ENCODE data around the gene ERCC5. TPM values are rescaled to one million over a fixed set of nuclear protein-coding genes. Genes with fewer than 3 reads are reported as not detected.

ERCC5 gene
- total and polyA plus RNA-seq, 3 donors from 2014 or later, result 43.9 to 54.9 (median 49.9) TPM

DNA sequence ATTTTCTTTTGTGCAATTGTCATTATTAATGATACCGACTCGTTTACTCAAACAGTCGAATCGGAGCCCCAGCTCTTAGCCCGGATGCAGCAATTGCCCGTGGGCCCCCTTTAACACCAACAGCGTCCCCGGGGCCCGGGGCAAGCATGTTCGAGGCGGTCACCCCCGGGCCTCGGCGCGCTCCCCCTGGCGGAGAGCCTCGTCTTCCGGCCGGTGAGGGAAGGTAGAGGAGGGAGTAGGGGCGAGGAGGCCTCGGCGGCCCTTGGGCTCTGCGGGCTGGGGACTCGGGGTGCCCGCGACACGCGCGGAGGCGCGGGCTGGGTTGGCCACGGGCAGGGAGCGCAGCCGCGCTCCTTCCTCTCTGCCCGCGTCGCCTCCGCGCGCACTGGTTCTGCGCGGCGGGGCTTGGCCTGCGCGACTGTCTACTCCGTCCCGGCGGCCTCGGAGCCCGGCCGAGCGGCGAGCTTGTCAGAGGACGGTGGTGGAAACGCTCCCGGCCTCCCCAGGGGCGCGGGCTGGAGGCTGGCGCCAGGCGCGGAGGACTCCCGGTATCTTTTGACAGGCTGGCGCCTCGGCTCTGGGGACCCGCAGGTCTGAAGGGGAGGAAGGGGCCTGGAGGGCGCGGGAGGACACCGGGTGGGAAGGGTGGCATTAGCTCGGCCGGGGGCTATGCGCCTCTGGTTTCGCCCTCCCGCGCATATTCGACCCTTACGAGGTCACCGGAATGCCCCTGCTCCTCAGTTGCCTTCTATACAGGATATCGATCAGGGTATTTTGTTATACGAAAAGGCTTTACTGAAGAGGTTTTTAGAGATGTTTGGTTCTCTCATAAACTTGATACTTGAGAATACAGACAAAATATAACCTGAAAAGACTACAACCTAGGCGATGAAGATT is 45.4 kb upstream of the ERCC5 start:
- intact Hi-C loops (cut with DNase I; ENCODE audit: low total_unique reads), result no loop called here
- H3K27ac ChIP-seq, result peak overlapping the region; percentile 47 to 80
- peak overlapping the region; percentile 63 to 86 for H3K4me3 ChIP-seq
- DNase-seq, result peak; percentile 78
- H3K4me1 ChIP-seq, result no peaks in the 10 kb centered on the region
- no peaks in the 10 kb centered on the region for H3K27me3 ChIP-seq
- H3K9me3 ChIP-seq, result no peaks in the 10 kb centered on the region
- no peaks in the 10 kb centered on the region for H3K36me3 ChIP-seq (ENCODE audit: low read depth, missing control alignments)
- TF ChIP-seq, protein P1, sequence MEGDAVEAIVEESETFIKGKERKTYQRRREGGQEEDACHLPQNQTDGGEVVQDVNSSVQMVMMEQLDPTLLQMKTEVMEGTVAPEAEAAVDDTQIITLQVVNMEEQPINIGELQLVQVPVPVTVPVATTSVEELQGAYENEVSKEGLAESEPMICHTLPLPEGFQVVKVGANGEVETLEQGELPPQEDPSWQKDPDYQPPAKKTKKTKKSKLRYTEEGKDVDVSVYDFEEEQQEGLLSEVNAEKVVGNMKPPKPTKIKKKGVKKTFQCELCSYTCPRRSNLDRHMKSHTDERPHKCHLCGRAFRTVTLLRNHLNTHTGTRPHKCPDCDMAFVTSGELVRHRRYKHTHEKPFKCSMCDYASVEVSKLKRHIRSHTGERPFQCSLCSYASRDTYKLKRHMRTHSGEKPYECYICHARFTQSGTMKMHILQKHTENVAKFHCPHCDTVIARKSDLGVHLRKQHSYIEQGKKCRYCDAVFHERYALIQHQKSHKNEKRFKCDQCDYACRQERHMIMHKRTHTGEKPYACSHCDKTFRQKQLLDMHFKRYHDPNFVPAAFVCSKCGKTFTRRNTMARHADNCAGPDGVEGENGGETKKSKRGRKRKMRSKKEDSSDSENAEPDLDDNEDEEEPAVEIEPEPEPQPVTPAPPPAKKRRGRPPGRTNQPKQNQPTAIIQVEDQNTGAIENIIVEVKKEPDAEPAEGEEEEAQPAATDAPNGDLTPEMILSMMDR (IDR thresholded peaks at IDR 0.05), result peak; percentile 54 to 59 (median 55)
- TF ChIP-seq POLR2A (IDR thresholded peaks at IDR 0.05), result no peak
- 2 to 3% methylated on average over 24 to 49 of the region's 81 CpGs for WGBS, 2 donors

DNA sequence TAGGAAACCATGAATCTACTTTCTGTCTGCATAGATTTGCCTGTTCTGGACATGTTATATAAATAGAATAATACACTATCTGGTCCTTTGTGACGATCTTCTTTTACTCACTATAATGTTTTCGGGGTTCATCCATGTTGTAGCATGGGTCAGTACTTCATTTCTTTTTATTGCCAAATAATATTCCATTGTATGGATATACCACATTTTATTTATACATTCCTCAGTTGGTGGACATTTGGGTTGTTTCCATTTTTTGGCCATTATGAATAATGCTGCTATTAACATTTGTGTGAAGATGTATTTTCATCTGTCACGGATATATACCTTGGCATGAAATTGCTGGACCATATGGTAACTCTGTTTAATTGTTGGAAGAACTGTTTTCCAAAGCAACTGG is 40.2 kb upstream of the ERCC5 start:
- no peak for DNase-seq
- 93 to 95% methylated on average over 3 of the region's 3 CpGs for WGBS, 2 donors
- H3K27ac ChIP-seq, result no peak overlapping the region
- TF ChIP-seq, protein P1 (IDR thresholded peaks at IDR 0.05), result no peak
- no peak for TF ChIP-seq POLR2A (IDR thresholded peaks at IDR 0.05)
- H3K9me3 ChIP-seq, result no peaks in the 10 kb centered on the region
- H3K4me1 ChIP-seq, result no peaks in the 10 kb centered on the region
- no peaks in the 10 kb centered on the region for H3K36me3 ChIP-seq (ENCODE audit: low read depth, missing control alignments)
- intact Hi-C loops (cut with DNase I; ENCODE audit: low total_unique reads), result no loop called here
- H3K27me3 ChIP-seq, result no peaks in the 10 kb centered on the region
- no peak overlapping the region for H3K4me3 ChIP-seq

DNA sequence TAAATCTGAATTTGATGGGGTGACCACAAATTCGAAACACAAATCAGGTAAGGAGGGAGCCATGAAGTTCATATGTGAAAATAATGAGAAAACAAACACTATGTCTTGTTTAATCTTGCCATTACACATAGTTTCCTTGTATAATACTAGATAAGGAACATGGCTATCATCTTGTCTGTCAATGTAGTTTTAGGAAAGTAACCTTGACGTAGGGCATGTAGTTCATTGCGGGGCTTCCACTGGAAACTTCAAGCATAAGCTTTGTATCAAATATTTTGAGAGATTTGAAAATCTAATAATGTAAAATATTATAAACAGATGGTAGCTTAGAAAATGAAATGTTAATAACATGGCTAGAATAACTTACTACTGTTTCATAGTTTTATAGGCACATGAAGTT is 38.1 kb upstream of the ERCC5 start:
- intact Hi-C loops (cut with DNase I; ENCODE audit: low total_unique reads), result no loop called here
- WGBS, 2 donors, result 93 to 94% methylated on average over 3 of the region's 3 CpGs

DNA sequence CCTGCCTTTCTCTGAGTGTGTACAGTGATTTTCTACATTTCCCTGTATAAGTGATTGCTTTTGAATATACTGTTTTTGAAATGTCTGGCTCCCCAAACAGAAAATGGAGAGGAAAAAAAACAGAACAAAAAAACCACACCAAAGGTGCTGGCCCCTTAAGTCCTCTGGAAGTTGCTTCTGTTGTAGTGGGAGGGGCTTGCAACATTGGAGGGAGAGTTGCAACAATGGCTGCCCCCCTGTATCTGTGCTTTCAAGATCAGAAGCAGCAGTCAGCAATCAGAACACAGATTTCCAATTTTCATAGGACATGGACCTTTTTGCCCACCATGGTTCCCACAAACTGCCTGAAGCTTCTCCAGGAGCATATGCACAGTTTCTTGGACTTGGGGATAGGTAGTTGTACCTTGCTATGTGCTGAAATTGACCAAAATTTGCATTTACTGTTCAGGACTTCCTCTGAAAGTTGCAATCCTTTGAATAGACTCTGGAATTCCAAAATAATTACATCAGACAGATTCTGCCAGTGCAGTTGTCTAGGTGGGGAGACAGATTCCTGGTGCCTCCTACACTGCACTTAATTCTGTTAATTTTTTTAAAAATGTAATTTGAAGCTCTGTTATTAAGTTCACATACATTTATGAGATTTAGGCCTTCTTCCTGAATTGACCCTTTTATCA is 33.1 kb upstream of the ERCC5 start:
- H3K27me3 ChIP-seq, result no peaks in the 10 kb centered on the region
- TF ChIP-seq POLR2A (IDR thresholded peaks at IDR 0.05), result no peak
- TF ChIP-seq, protein P1 (IDR thresholded peaks at IDR 0.05), result no peak
- H3K27ac ChIP-seq, result no peak overlapping the region
- no peaks in the 10 kb centered on the region for H3K9me3 ChIP-seq
- H3K4me3 ChIP-seq, result no peak overlapping the region
- DNase-seq, result no peak
- intact Hi-C loops (cut with DNase I; ENCODE audit: low total_unique reads), result no loop called here
- H3K36me3 ChIP-seq (ENCODE audit: low read depth, missing control alignments), result no peaks in the 10 kb centered on the region
- H3K4me1 ChIP-seq, result no peaks in the 10 kb centered on the region

More for the DNA sequence above, 38.1 kb upstream of the ERCC5 start:
- H3K9me3 ChIP-seq, result no peaks in the 10 kb centered on the region
- H3K36me3 ChIP-seq (ENCODE audit: low read depth, missing control alignments), result no peaks in the 10 kb centered on the region
- no peak for DNase-seq
- no peaks in the 10 kb centered on the region for H3K27me3 ChIP-seq
- TF ChIP-seq, protein P1 (IDR thresholded peaks at IDR 0.05), result no peak
- TF ChIP-seq POLR2A (IDR thresholded peaks at IDR 0.05), result no peak
- H3K4me3 ChIP-seq, result no peak overlapping the region
- H3K4me1 ChIP-seq, result no peaks in the 10 kb centered on the region
- H3K27ac ChIP-seq, result no peak overlapping the region
